Mesothelial cell of epicardium (in vitro differentiated cells): Measurements from ENCODE around the gene GRM7. TPM values are rescaled to one million over a fixed set of nuclear protein-coding genes. Genes with fewer than 3 reads are reported as not detected.

Source experiments
- DNase-seq, 2 experiments: peaks; one replicate each; pipeline ENCODE4 v3.0.0; 2021; ENCODE audit warnings: low spot score in 2 of 2; ENCODE audit not compliant: unreplicated experiment in 2 of 2
- H3K27ac Mint-ChIP-seq: 2 replicates; pipeline ENCODE4 v1.8.0; 2021; ENCODE audit warnings: mixed read lengths
- H3K27me3 Mint-ChIP-seq: 2 replicates; pipeline ENCODE4 v1.8.0; 2021; ENCODE audit warnings: low read depth, mixed read lengths
- H3K36me3 Mint-ChIP-seq: 2 replicates; pipeline ENCODE4 v1.8.0; 2021; ENCODE audit warnings: mixed read lengths
- H3K4me1 Mint-ChIP-seq: 2 replicates; pipeline ENCODE4 v1.8.0; 2021; ENCODE audit warnings: mixed read lengths
- H3K4me3 Mint-ChIP-seq: 2 replicates; pipeline ENCODE4 v1.8.0; 2021; ENCODE audit warnings: mild to moderate bottlenecking, moderate library complexity, mixed read lengths
- H3K9me3 Mint-ChIP-seq: 2 replicates; pipeline ENCODE4 v1.8.0; 2021; ENCODE audit warnings: mixed read lengths
- CTCF ChIP-seq: fragments of 200-600 bp; sonication (generic); IDR thresholded peaks from one replicate; pipeline ENCODE4 v1.5.0; 2021; ENCODE audit warnings: antibody characterized with exemption; ENCODE audit not compliant: unreplicated experiment
- total RNA-seq: library from RNA; stranded (reverse); gene quantifications from 3 replicates; pipeline ENCODE4 v1.2.1, GENCODE V29; 2021

GRM7 gene
- total RNA-seq, 1 donor from 2014 or later, result 0.69 TPM

- no peak for DNase-seq
- Mint-ChIP-seq H3K27ac (peak overlapping the region; percentile 85), H3K36me3 (no peaks in the 10 kb centered on the region), H3K9me3 (peaks cover 13% of the 10 kb centered on the region), H3K27me3 (no peaks in the 10 kb centered on the region), H3K4me3 (no peak overlapping the region), H3K4me1 (peaks cover 11% of the 10 kb centered on the region)
- no peak for TF ChIP-seq CTCF
These were observed 822.5 kb downstream of the GRM7 start for GRCh38 chr3:7683426-7683825.

GRCh38 chr3:7684182-7684715, 823.3 kb downstream of the GRM7 start:
- Mint-ChIP-seq H3K36me3 (no peaks in the 10 kb centered on the region), H3K4me1 (peaks cover 11% of the 10 kb centered on the region), H3K27me3 (no peaks in the 10 kb centered on the region), H3K9me3 (peaks cover 13% of the 10 kb centered on the region), H3K27ac (peak overlapping the region; percentile 5), H3K4me3 (no peak overlapping the region)
- DNase-seq, result no peak
- TF ChIP-seq CTCF, result no peak

- no peak for TF ChIP-seq CTCF
- no peak overlapping the region for H3K27ac Mint-ChIP-seq
- H3K27me3 Mint-ChIP-seq, result no peaks in the 10 kb centered on the region
- peaks cover 13% of the 10 kb centered on the region for H3K9me3 Mint-ChIP-seq
- DNase-seq, result no peak
- peaks cover 8% of the 10 kb centered on the region for H3K4me1 Mint-ChIP-seq
- H3K36me3 Mint-ChIP-seq, result no peaks in the 10 kb centered on the region
- H3K4me3 Mint-ChIP-seq, result no peak overlapping the region
These were observed 826.7 kb downstream of the GRM7 start for GRCh38 chr3:7687428-7688147.

- Mint-ChIP-seq H3K4me1 (peaks cover 7% of the 10 kb centered on the region), H3K36me3 (no peaks in the 10 kb centered on the region), H3K27me3 (no peaks in the 10 kb centered on the region), H3K4me3 (no peak overlapping the region), H3K27ac (no peak overlapping the region), H3K9me3 (peaks cover under 1% of the 10 kb centered on the region)
- DNase-seq, result no peak
- TF ChIP-seq CTCF, result no peak
These were observed 832.0 kb downstream of the GRM7 start for GRCh38 chr3:7692866-7693265.

GRCh38 chr3:7693976-7694375, 833.1 kb downstream of the GRM7 start:
- Mint-ChIP-seq H3K27me3 (no peaks in the 10 kb centered on the region), H3K4me3 (no peak overlapping the region), H3K9me3 (no peaks in the 10 kb centered on the region), H3K27ac (no peak overlapping the region), H3K36me3 (no peaks in the 10 kb centered on the region), H3K4me1 (peaks cover 8% of the 10 kb centered on the region)
- TF ChIP-seq CTCF, result no peak
- DNase-seq, result no peak
